WTC11 (cell line): Measurements from ENCODE around the gene AMBRA1.

Source experiments
- CTCF ChIP-seq: fragments of 200-600 bp; IDR thresholded peaks from 2 replicates; pipeline ENCODE4 v1.8.0; 2022; ENCODE audit warnings: antibody characterized with exemption
- ZNF396 ChIP-seq: fragments of 250-450 bp; sonication (Bioruptor Pico); IDR thresholded peaks from 2 replicates; pipeline ENCODE4 v1.8.0; 2021; ENCODE audit warnings: mild to moderate bottlenecking, moderate library complexity, borderline replicate concordance

- no peak for TF ChIP-seq CTCF
- no peak for TF ChIP-seq ZNF396 (CRISPR knock-in tag)
Observed at GRCh38 chr11:46461461-46461927, 132.3 kb downstream of the AMBRA1 start.
